Gastrocnemius medialis (tissue), 4 donors: Measurements from ENCODE around the gene NR1H4.

Experiments
- CTCF ChIP-seq, 5 experiments: fragments of 450-650 bp in 3 of 5; fragments of 200-600 bp in 2 of 5; sonication (generic) in 2 of 5; IDR thresholded peaks in 4 of 5; conservative IDR thresholded peaks in 1 of 5; 1 replicate in 4 of 5; 2 replicates in 1 of 5; pipeline ENCODE4 v1.5.1; 2016 to 2019; ENCODE audit warnings: antibody characterized with exemption in 5 of 5, mild to moderate bottlenecking in 3 of 5, moderate library complexity in 3 of 5
- POLR2A ChIP-seq, 2 donors: fragments of 450-650 bp; IDR thresholded peaks; one replicate each; pipeline ENCODE4 v1.6.1; 2017; ENCODE audit warnings: antibody characterized with exemption in 2 of 2, mild to moderate bottlenecking in 2 of 2, moderate library complexity in 2 of 2

- TF ChIP-seq CTCF (IDR thresholded peaks at IDR 0.05 in 4 of 5, conservative IDR thresholded peaks at IDR 0.05 in 1 of 5) (no peak), POLR2A (IDR thresholded peaks at IDR 0.05) (no peak)
Measured at GRCh38 chr12:100447381-100447780, 26.3 kb upstream of the NR1H4 start.
